CD14-positive monocyte (primary cell): Measurements from ENCODE around the gene VTI1A. TPM values are rescaled to one million over a fixed set of nuclear protein-coding genes. Genes with fewer than 3 reads are reported as not detected.

ENCODE experiments used
- DNase-seq, 3 donors: peaks; one replicate each; pipeline ENCODE4 v3.0.0-alpha.2; 2011 to 2022
- H2AFZ ChIP-seq: 2 replicates; pipeline ENCODE4 v1.6.0; 2012; ENCODE audit warnings: mild to moderate bottlenecking, low read depth, low read length, inconsistent platforms; ENCODE audit not compliant: insufficient read depth, poor library complexity, severe bottlenecking
- H3K27ac ChIP-seq, 2 donors: 1 replicate in 1 of 2; 2 replicates in 1 of 2; pipeline ENCODE4 v1.5.1; 2012 to 2013; ENCODE audit warnings: low read length in 2 of 2, control low read depth in 1 of 2, inconsistent platforms in 1 of 2, low read depth in 1 of 2, mild to moderate bottlenecking in 1 of 2
- H3K27me3 ChIP-seq, 2 donors: one replicate each; pipeline versions ENCODE4 v1.6.0 to v1.6.1; 2011 to 2013; ENCODE audit warnings: low read length in 2 of 2; ENCODE audit not compliant: control insufficient read depth in 2 of 2, insufficient read depth in 2 of 2
- H3K36me3 ChIP-seq, 2 donors: replicated peaks in 1 of 2; 1 replicate in 1 of 2; 2 replicates in 1 of 2; pipeline versions ENCODE4 v1.5.1 to v1.6.1; 2012 to 2013; ENCODE audit warnings: low read length in 2 of 2, control low read depth in 1 of 2, inconsistent platforms in 1 of 2, mild to moderate bottlenecking in 1 of 2; ENCODE audit not compliant: insufficient read depth in 2 of 2, control insufficient read depth in 1 of 2
- H3K4me1 ChIP-seq, 2 donors: 1 replicate in 1 of 2; 2 replicates in 1 of 2; pipeline versions ENCODE4 v1.5.1 to v1.6.1; 2012 to 2013; ENCODE audit warnings: low read length in 2 of 2, control low read depth in 1 of 2, inconsistent platforms in 1 of 2, mild to moderate bottlenecking in 1 of 2, moderate library complexity in 1 of 2; ENCODE audit not compliant: insufficient read depth in 2 of 2, control insufficient read depth in 1 of 2
- H3K4me2 ChIP-seq: replicated peaks from 2 replicates; pipeline ENCODE3; 2012; ENCODE audit warnings: low read length, moderate library complexity, mild to moderate bottlenecking; ENCODE audit not compliant: poor library complexity, severe bottlenecking; ENCODE audit errors: extremely low read depth
- H3K4me3 ChIP-seq, 3 experiments: fragments of 200-600 bp in 1 of 3; sonication (generic) in 1 of 3; replicated peaks in 1 of 3; 1 replicate in 2 of 3; 2 replicates in 1 of 3; pipeline ENCODE4 v1.5.1; 2011 to 2013; ENCODE audit warnings: low read length in 3 of 3, mild to moderate bottlenecking in 3 of 3, control low read depth in 2 of 3, low read depth in 2 of 3, inconsistent platforms in 1 of 3, moderate library complexity in 1 of 3
- H3K79me2 ChIP-seq: 2 replicates; pipeline ENCODE4 v1.6.0; 2012; ENCODE audit warnings: mild to moderate bottlenecking, control low read depth, inconsistent platforms, low read length, moderate library complexity; ENCODE audit not compliant: insufficient read depth
- H3K9ac ChIP-seq: 2 replicates; pipeline ENCODE4 v1.6.0; 2017; ENCODE audit warnings: low read length, mild to moderate bottlenecking; ENCODE audit not compliant: insufficient read depth, poor library complexity, severe bottlenecking
- H3K9me3 ChIP-seq, 2 donors: replicated peaks in 1 of 2; 1 replicate in 1 of 2; 2 replicates in 1 of 2; pipeline versions ENCODE4 v1.5.1 to v1.6.1; 2012 to 2013; ENCODE audit warnings: low read length in 2 of 2, control low read depth in 1 of 2; ENCODE audit not compliant: control insufficient read depth in 1 of 2, insufficient read depth in 1 of 2
- H4K20me1 ChIP-seq: 2 replicates; pipeline ENCODE4 v1.6.0; 2012; ENCODE audit warnings: mild to moderate bottlenecking, low read length, control low read depth, moderate library complexity; ENCODE audit not compliant: insufficient read depth
- H3K27ac Mint-ChIP-seq, 7 donors: one replicate each; pipeline ENCODE4 v1.8.0; 2020; ENCODE audit warnings: mild to moderate bottlenecking in 7 of 7, mixed read lengths in 7 of 7, moderate library complexity in 6 of 7, inconsistent platforms in 2 of 7
- H3K27me3 Mint-ChIP-seq, 3 donors: one replicate each; pipeline ENCODE4 v1.8.0; 2021 to 2022; ENCODE audit warnings: low read depth in 3 of 3, mild to moderate bottlenecking in 3 of 3, mixed read lengths in 3 of 3, moderate library complexity in 3 of 3, inconsistent platforms in 1 of 3
- H3K36me3 Mint-ChIP-seq, 2 donors: one replicate each; pipeline ENCODE4 v1.8.0; 2020; ENCODE audit warnings: mixed read lengths in 2 of 2, inconsistent platforms in 1 of 2, mild to moderate bottlenecking in 1 of 2
- H3K4me1 Mint-ChIP-seq: one replicate; pipeline ENCODE4 v1.8.0; 2020; ENCODE audit warnings: mild to moderate bottlenecking, mixed read lengths
- H3K4me3 Mint-ChIP-seq, 2 donors: one replicate each; pipeline ENCODE4 v1.8.0; 2020; ENCODE audit warnings: mild to moderate bottlenecking in 2 of 2, mixed read lengths in 2 of 2, moderate library complexity in 1 of 2
- H3K9me3 Mint-ChIP-seq, 7 donors: one replicate each; pipeline ENCODE4 v1.8.0; 2020 to 2022; ENCODE audit warnings: mixed read lengths in 7 of 7, mild to moderate bottlenecking in 6 of 7, moderate library complexity in 6 of 7, inconsistent platforms in 2 of 7
- WGBS: methylation state at CpG from one replicate; pipeline ENCODE4 v1.1.5; 2013; ENCODE audit warnings: missing lambda C conversion rate; ENCODE audit not compliant: insufficient coverage; 5-methylcytosine and 5-hydroxymethylcytosine counted together
- intact Hi-C, 2 donors: fragments of 100-400 bp; cut with micrococcal nuclease; formaldehyde crosslinking; loops; one replicate each; pipeline versions ENCODE4 v1.15.0 to v1.15.1; 2023
- polyA plus RNA-seq, 3 donors: library from polyadenylated mRNA; depleted of rRNA in 1 of 3; unstranded in 2 of 3; stranded (reverse) in 1 of 3; fragments of 300-500 nt in 2 of 3; fragments of >200 nt in 1 of 3; fragmentation: Illumina TruSeq in 2 of 3; gene quantifications; 1 replicate in 2 of 3; 2 replicates in 1 of 3; pipeline ENCODE4 v1.2.3, GENCODE V29; 2012 to 2021
- TF ChIP-seq, protein P1 (sequence below): fragments of 200-600 bp; IDR thresholded peaks from one replicate; pipeline ENCODE4 v1.8.0; 2022; ENCODE audit warnings: antibody characterized with exemption, mild to moderate bottlenecking

The VTI1A gene
- polyA plus RNA-seq, 3 donors: 23.6 to 25.4 (median 24.1) TPM

DNA sequence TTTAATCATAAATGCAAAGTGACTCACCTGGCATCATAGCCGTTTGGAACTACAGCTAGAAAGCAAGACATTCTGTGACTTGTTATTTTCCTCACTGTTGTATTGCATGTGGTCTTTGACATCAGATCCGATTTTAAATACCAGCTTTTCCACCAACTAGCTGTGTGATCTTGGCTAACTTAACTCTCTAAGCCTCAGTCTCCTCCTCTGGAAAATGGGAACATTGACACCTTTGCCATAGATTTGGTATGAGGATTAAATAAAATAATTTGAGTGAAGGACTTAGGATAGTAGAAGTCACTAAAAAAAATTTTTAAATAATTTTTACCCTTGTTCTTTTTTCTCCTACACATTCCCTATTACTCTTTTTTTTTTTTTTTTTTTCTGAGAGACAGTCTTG, 348.1 kb downstream of the VTI1A start:
- intact Hi-C loops: no loop called here
- Histone ChIP-seq H3K4me3 (no peak overlapping the region), H3K9ac (no peak overlapping the region), H3K79me2 (no peaks in the 10 kb centered on the region), H3K4me1 (no peaks in the 10 kb centered on the region), H3K9me3 (no peaks in the 10 kb centered on the region), H3K27ac (no peak overlapping the region), H2AFZ (no peak overlapping the region), H3K36me3 (no peaks in the 10 kb centered on the region), H3K27me3 (no peaks in the 10 kb centered on the region), H4K20me1 (no peaks in the 10 kb centered on the region), H3K4me2 (no peak overlapping the region)
- Mint-ChIP-seq H3K27me3 (peaks cover 0 to 3% (median 3%) of the 10 kb centered on the region in 3 donors), H3K36me3 (peaks cover 12 to 18% of the 10 kb centered on the region in 2 donors), H3K27ac (no peak overlapping the region), H3K4me1 (no peaks in the 10 kb centered on the region), H3K4me3 (no peak overlapping the region), H3K9me3 (peaks cover 0 to 5% (median 0%) of the 10 kb centered on the region in 7 donors)
- WGBS: 100% methylated on average over 1 of the region's 2 CpGs
- TF ChIP-seq, protein P1, sequence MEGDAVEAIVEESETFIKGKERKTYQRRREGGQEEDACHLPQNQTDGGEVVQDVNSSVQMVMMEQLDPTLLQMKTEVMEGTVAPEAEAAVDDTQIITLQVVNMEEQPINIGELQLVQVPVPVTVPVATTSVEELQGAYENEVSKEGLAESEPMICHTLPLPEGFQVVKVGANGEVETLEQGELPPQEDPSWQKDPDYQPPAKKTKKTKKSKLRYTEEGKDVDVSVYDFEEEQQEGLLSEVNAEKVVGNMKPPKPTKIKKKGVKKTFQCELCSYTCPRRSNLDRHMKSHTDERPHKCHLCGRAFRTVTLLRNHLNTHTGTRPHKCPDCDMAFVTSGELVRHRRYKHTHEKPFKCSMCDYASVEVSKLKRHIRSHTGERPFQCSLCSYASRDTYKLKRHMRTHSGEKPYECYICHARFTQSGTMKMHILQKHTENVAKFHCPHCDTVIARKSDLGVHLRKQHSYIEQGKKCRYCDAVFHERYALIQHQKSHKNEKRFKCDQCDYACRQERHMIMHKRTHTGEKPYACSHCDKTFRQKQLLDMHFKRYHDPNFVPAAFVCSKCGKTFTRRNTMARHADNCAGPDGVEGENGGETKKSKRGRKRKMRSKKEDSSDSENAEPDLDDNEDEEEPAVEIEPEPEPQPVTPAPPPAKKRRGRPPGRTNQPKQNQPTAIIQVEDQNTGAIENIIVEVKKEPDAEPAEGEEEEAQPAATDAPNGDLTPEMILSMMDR: no peak
- DNase-seq: no peak

DNA sequence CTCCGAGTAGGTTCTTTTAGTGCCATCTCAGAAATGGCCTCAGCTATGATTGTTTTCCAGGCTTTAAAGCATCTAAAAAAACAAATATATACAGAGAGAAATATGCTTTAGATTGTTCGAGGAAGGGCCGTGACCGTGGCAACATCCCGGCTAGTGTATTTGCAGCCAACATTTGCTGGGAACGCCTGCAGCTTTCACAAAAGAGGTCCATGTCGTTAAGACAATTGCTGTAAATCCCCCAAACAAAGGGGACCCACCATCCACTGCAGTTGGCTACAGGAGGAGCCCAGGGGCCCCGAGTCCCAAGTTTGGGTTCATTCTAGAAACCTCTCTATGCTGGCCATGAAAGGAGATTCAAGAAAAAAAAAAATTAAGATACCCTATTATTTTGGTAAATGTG, 350.2 kb downstream of the VTI1A start:
- H3K9me3 Mint-ChIP-seq: no peaks in the 10 kb centered on the region
- no peaks in the 10 kb centered on the region for H3K79me2 ChIP-seq
- H3K27ac Mint-ChIP-seq: no peak overlapping the region
- WGBS: 86% methylated on average over 1 of the region's 8 CpGs
- no peak overlapping the region for H3K4me2 ChIP-seq
- no peak overlapping the region for H3K4me3 Mint-ChIP-seq
- H3K4me1 ChIP-seq: no peaks in the 10 kb centered on the region
- no peak overlapping the region for H2AFZ ChIP-seq
- H3K9ac ChIP-seq: no peak overlapping the region
- no peaks in the 10 kb centered on the region for H3K4me1 Mint-ChIP-seq
- no peak overlapping the region for H3K4me3 ChIP-seq
- H3K27me3 ChIP-seq: no peaks in the 10 kb centered on the region
- no peaks in the 10 kb centered on the region for H3K9me3 ChIP-seq
- intact Hi-C loops: no loop called here
- no peak for DNase-seq
- no peaks in the 10 kb centered on the region for H3K36me3 ChIP-seq
- TF ChIP-seq, protein P1: no peak
- H3K36me3 Mint-ChIP-seq: peaks cover 9 to 16% of the 10 kb centered on the region in 2 donors
- H3K27ac ChIP-seq: no peak overlapping the region
- no peaks in the 10 kb centered on the region for H4K20me1 ChIP-seq
- peaks cover 0 to 3% (median 3%) of the 10 kb centered on the region in 3 donors for H3K27me3 Mint-ChIP-seq
